ELF-1 (cell line): Measurements from ENCODE around the gene RAP2B.
"Not testable (repeated sequence)": the region's sequence is repeated elsewhere in the genome, so short reads cannot be mapped to it uniquely, and the experiment has no call there.

Experiments used
- DNase-seq: peaks from one replicate; pipeline ENCODE4 v3.0.0-alpha.2; 2016; ENCODE audit warnings: low read depth, low spot score

Gene RAP2B

GRCh38 chr3:153193786-153194476 is 31.9 kb downstream of the RAP2B start:
- DNase-seq, result not testable (repeated sequence)

- no peak for DNase-seq
These were observed 33.4 kb downstream of the RAP2B start for GRCh38 chr3:153195349-153195879.

- DNase-seq, result peak; percentile 84
These were observed 47.6 kb downstream of the RAP2B start for GRCh38 chr3:153209596-153209995.

- no peak for DNase-seq
These were observed 48.1 kb downstream of the RAP2B start for GRCh38 chr3:153210146-153210545.

- peak; percentile 10 for DNase-seq
These were observed 48.6 kb downstream of the RAP2B start for GRCh38 chr3:153210660-153211059.

- no peak for DNase-seq
These were observed 53.5 kb downstream of the RAP2B start for GRCh38 chr3:153215497-153215896.

- no peak for DNase-seq
These were observed 53.9 kb downstream of the RAP2B start for GRCh38 chr3:153215966-153216365.

- no peak for DNase-seq
These were observed 54.9 kb downstream of the RAP2B start for GRCh38 chr3:153216928-153217327.

- DNase-seq, result no peak
These were observed 57.1 kb downstream of the RAP2B start for GRCh38 chr3:153219146-153219545.
